Measurements from ENCODE around the gene GZMM. TPM values are rescaled to one million over a fixed set of nuclear protein-coding genes. Genes with fewer than 3 reads are reported as not detected.

Gene GZMM
- total RNA-seq, 1 experiment from 2014 or later: 0.59 TPM

- no peaks in the 10 kb centered on the region for H3K27me3 ChIP-seq (ENCODE audit: insufficient read depth, low read length)
- H3K27ac ChIP-seq (ENCODE audit: low read depth, low read length): peak overlapping the region; percentile 5; the same call in 1 of the 2 replicates
- ChIA-PET CTCF (interaction anchor here (0.7 to 1.6 kb wide), 3 partner anchors 9 to 65 kb away, joined by 3 to 4 read pairs (median 4); no protein-coding TSS in a partner anchor), RAD21 (ENCODE audit: low non-redundant PET in 1 of 2, low total read pairs in 2 of 2, uncharacterized antibody in 2 of 2, unreplicated experiment in 2 of 2) (interaction anchor here in 1 of 2 experiments (0.6 kb wide), 1 partner anchor 128 kb away, joined by 3 read pairs; no protein-coding TSS in a partner anchor), POLR2A (no interaction called here)
- ATAC-seq: no peak
- H3K9me2 ChIP-seq (ENCODE audit: insufficient read depth): no peaks in the 10 kb centered on the region
- peaks cover 6% of the 10 kb centered on the region; the same call in 1 of the 2 replicates for H4K20me1 ChIP-seq (ENCODE audit: insufficient read depth)
- peaks cover 9 to 40% of the 10 kb centered on the region in 2 experiments; a peak in 2 of 4 replicates for H3K36me3 ChIP-seq (ENCODE audit: control insufficient read depth in 1 of 2, insufficient read depth in 2 of 2, low read length in 2 of 2)
- H3K9ac ChIP-seq (ENCODE audit: low read length): no peak overlapping the region
- H2AFZ ChIP-seq (ENCODE audit: low read depth, low read length, poor library complexity, severe bottlenecking): no peak overlapping the region
- no peak overlapping the region for H3K4me3 ChIP-seq (replicated peaks in 1 of 2; ENCODE audit: low read depth in 1 of 2, low read length in 2 of 2)
- peaks cover 2 to 28% of the 10 kb centered on the region in 2 experiments; a peak in 3 of 4 replicates for H3K4me1 ChIP-seq (ENCODE audit: control insufficient read depth in 1 of 2, insufficient read depth in 2 of 2, low read length in 2 of 2)
- no peak for DNase-seq (ENCODE audit: low read depth, low spot score)
- H3K9me3 ChIP-seq (ENCODE audit: control insufficient read depth in 1 of 2, insufficient read depth in 1 of 2, low read depth in 1 of 2, low read length in 2 of 2): no peaks in the 10 kb centered on the region
- intact Hi-C loops (cut with micrococcal nuclease): no loop called here
- BruUV-seq (replicated peaks): no TSS peak
- TF ChIP-seq SRF (IDR thresholded peaks at IDR 0.05; ENCODE audit: low read depth) (no peak), TCF7L2 (IDR thresholded peaks at IDR 0.05; ENCODE audit: borderline replicate concordance, extremely low read depth, insufficient read depth, insufficient read length) (no peak), MAX (IDR thresholded peaks at IDR 0.05) (no peak), SIN3A (IDR thresholded peaks at IDR 0.05; ENCODE audit: low read depth) (no peak), FOSL1 (IDR thresholded peaks at IDR 0.05; ENCODE audit: low read depth) (no peak), RAD21 (IDR thresholded peaks at IDR 0.05; ENCODE audit: low read depth) (no peak), ZBTB33 (IDR thresholded peaks at IDR 0.05; ENCODE audit: extremely low read depth, insufficient replicate concordance, low read length) (no peak), JUND (IDR thresholded peaks at IDR 0.05) (no peak)
- no peak overlapping the region for H3K4me2 ChIP-seq (ENCODE audit: low read length)
- H3K79me2 ChIP-seq (ENCODE audit: insufficient read depth, low read length): peaks cover 82% of the 10 kb centered on the region
Measured at GRCh38 chr19:575527-576506, 32.0 kb downstream of the GZMM start.

Data from HCT116 (cell line).